ENCODE data around the gene PTPRN2.

PTPRN2 gene

DNA sequence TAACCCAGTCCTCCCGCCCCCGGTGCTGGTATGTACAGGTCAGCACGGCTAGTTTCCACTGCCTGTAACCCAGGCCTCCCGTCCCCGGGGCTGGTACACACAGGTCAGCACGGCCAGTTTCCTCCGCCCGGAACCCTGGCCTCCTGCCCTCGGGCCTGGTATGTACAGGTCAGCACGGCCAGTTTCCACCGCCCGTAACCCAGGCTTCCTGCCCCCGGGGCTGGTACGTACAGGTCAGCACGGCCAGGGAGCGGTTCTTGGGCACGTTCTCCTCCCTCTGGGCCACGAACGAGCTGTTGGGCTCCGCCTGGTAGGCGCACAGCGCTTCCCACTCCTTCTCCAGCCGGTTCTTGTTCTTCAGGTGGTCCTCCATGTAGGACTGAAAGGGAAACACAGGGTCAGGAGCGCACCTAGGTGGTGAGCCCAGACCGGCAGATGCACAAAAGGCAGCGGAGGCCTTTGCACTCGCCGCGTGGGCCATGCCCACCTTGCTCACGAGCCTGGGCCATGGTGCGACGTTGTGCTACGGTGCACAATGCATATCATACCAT, 966.4 kb downstream of the PTPRN2 start:
- no peak overlapping the region for H3K4me2 ChIP-seq (ENCODE audit: low read length)
- H3K4me1 ChIP-seq (ENCODE audit: control insufficient read depth, insufficient read depth, low read length), result no peaks in the 10 kb centered on the region
- no peaks in the 10 kb centered on the region for H3K36me3 ChIP-seq (ENCODE audit: insufficient read depth, low read length)
- peaks cover 3% of the 10 kb centered on the region for H3K9me3 ChIP-seq (replicated peaks; ENCODE audit: low read length)
- H3K27me3 ChIP-seq (ENCODE audit: control insufficient read depth, insufficient read depth, low read length), result no peaks in the 10 kb centered on the region
- H3K9ac ChIP-seq (ENCODE audit: low read depth, low read length), result no peak overlapping the region
- H3K4me3 ChIP-seq (ENCODE audit: low read length), result no peak overlapping the region

DNA sequence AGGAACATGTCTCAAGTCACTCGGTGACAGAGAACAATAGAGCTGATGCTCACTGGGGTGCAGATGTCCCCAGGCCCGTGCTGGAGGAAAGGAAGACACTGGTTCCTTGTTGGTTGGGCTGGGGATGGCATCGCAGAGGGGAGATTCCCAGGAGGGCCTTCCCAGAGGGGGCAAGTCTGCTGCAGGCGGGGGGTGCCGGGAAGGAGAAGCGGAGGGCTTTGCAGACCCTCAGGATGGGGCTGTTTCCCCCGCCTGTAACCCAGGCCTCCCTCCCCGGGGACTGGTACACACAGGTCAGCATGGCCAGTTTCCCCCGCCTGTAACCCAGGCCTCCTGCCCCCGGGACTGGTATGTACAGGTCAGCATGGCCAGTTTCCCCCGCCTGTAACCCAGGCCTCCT, 967.0 kb downstream of the PTPRN2 start:
- Histone ChIP-seq H3K9ac (ENCODE audit: low read depth, low read length) (no peak overlapping the region), H3K4me1 (ENCODE audit: control insufficient read depth, insufficient read depth, low read length) (no peaks in the 10 kb centered on the region), H3K4me3 (ENCODE audit: low read length) (no peak overlapping the region), H3K4me2 (ENCODE audit: low read length) (no peak overlapping the region), H3K9me3 (replicated peaks; ENCODE audit: low read length) (peaks cover 3% of the 10 kb centered on the region), H3K27me3 (ENCODE audit: control insufficient read depth, insufficient read depth, low read length) (no peaks in the 10 kb centered on the region), H3K36me3 (ENCODE audit: insufficient read depth, low read length) (no peaks in the 10 kb centered on the region)

DNA sequence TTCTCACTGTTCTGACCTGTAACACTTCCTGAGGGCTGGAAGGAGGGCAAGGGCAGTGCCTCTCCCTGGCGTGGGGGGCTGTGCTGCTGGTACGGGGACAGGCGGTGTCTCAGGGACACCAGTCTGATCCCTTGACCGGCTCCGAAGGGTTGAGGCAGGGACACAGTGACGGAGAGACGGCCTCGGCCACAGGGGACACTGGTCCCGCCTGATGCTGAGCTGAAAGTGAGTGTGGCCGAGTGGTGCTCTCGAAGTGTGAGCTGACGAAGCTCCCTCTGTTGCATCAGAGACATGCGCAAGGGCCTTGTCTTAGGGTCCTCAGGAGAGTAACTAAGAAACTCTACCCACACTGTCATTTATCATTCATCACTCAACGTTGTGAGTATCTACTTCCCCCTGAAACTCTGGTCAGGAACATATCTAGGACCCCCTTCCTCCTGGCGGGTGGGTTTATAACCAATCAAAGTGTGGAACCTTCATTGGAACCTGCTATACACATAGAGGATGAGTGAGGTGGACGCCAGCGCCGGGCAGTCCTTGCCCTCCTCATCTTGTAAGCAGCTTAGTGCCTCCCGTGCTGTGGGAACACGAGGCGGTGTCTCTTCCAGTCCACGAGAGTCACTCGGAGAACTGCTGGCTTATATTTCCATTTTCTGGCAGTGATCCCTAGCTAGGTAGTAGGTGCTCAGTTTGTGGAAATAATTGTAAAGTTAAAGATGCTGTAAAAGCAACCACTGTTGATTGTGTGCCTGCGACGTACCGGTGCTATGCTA, 967.7 kb downstream of the PTPRN2 start:
- Histone ChIP-seq H3K27me3 (ENCODE audit: control insufficient read depth, insufficient read depth, low read length) (no peaks in the 10 kb centered on the region), H3K4me2 (ENCODE audit: low read length) (no peak overlapping the region), H3K4me1 (ENCODE audit: control insufficient read depth, insufficient read depth, low read length) (no peaks in the 10 kb centered on the region), H3K9me3 (replicated peaks; ENCODE audit: low read length) (peaks cover 3% of the 10 kb centered on the region), H3K36me3 (ENCODE audit: insufficient read depth, low read length) (no peaks in the 10 kb centered on the region), H3K9ac (ENCODE audit: low read depth, low read length) (no peak overlapping the region), H3K4me3 (ENCODE audit: low read length) (no peak overlapping the region)

DNA sequence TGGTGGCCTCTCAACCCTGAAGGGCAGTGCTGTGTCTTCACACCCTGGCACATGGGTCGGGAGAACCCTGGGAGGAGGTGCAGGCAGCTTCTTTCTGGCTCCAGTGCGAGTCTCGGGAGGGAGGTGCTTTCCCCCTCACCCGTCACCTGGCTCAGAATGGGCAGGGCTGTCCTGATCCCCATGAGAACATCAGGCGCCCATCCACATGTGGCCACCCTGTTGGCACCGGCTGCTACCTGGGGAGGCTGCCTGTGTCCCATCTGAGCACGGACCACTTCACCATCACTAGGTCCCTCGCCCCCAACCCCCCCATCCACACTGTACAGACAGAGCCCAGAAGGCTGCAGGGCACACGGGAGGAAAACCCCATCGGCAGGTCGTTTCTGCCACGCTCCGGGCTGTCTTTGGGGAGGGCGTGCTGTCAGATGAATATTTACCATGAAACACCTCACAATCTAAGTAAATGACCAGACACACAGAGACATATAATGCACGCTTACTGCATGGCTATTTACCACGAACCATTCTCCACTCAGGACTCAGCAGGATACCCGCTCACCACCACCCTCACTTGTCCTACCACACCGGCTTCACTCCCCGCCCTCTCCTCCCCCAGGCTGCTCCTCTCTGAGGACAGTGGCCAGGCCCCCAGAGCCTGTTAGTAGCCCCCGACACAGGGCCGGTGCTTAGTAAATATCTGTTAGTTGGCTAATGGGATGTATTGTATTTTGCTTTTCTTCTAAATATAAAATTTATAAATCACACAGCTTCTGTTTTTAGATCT, 968.6 kb downstream of the PTPRN2 start:
- no peak overlapping the region for H3K4me2 ChIP-seq (ENCODE audit: low read length)
- no peaks in the 10 kb centered on the region for H3K27me3 ChIP-seq (ENCODE audit: control insufficient read depth, insufficient read depth, low read length)
- H3K9me3 ChIP-seq (replicated peaks; ENCODE audit: low read length), result peaks cover 3% of the 10 kb centered on the region
- H3K4me1 ChIP-seq (ENCODE audit: control insufficient read depth, insufficient read depth, low read length), result no peaks in the 10 kb centered on the region
- H3K9ac ChIP-seq (ENCODE audit: low read depth, low read length), result no peak overlapping the region
- no peak overlapping the region for H3K4me3 ChIP-seq (ENCODE audit: low read length)
- no peaks in the 10 kb centered on the region for H3K36me3 ChIP-seq (ENCODE audit: insufficient read depth, low read length)

DNA sequence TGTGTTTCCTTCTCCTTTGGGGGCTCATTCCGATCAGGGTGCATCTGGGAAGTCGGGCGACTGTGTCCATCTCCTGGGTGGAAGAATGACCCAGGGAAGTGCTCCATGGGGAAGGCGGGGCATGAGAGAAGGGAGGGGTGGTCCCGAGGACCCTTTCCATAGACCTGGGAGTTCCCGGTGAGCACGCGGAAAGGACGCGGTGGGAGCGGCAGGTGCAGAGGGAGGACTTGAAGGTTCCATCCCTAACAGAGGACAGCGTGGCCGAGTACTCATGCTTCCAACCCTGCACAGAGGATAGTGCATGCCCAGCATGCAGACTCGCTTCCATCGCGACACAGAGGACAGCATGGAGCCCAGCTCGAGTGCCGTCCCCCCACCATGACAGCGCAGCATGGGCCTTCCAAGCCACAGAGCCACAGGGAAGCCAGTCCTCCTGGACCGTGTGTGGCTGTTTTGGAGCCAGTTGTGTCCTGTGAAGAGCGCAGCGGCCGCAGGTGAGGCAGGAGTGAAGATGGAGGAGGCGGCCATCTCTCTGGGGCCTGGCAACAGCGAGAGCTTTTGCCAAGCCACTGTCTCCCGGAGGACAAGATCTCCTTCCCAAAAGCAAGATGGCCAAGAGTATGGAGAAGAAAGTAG, 969.4 kb downstream of the PTPRN2 start:
- no peaks in the 10 kb centered on the region for H3K4me1 ChIP-seq (ENCODE audit: control insufficient read depth, insufficient read depth, low read length)
- H3K27me3 ChIP-seq (ENCODE audit: control insufficient read depth, insufficient read depth, low read length), result no peaks in the 10 kb centered on the region
- H3K9me3 ChIP-seq (replicated peaks; ENCODE audit: low read length), result peaks cover 3% of the 10 kb centered on the region
- H3K36me3 ChIP-seq (ENCODE audit: insufficient read depth, low read length), result no peaks in the 10 kb centered on the region
- H3K4me3 ChIP-seq (ENCODE audit: low read length), result no peak overlapping the region
- no peak overlapping the region for H3K4me2 ChIP-seq (ENCODE audit: low read length)
- no peak overlapping the region for H3K9ac ChIP-seq (ENCODE audit: low read depth, low read length)

DNA sequence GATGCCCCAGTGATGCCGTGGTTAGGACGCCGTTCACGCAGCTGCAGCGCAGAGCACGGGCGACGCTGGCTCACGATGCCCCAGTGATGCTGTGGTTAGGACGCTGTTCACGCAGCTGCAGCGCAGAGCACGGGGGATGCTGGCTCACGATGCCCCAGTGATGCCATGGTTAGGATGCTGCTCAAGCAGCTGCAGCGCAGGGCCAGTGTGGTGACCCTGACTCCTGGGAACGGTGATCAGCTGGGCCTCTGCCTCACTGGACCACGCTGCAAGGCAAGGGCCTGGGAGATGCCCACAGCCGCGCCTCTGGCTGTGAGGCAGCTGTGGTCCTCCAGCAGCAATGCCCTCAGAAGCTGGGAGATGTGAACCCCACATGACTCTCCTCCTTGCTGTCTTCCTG, 970.2 kb downstream of the PTPRN2 start:
- no peaks in the 10 kb centered on the region for H3K27me3 ChIP-seq (ENCODE audit: control insufficient read depth, insufficient read depth, low read length)
- H3K4me3 ChIP-seq (ENCODE audit: low read length), result no peak overlapping the region
- H3K9ac ChIP-seq (ENCODE audit: low read depth, low read length), result no peak overlapping the region
- no peaks in the 10 kb centered on the region for H3K4me1 ChIP-seq (ENCODE audit: control insufficient read depth, insufficient read depth, low read length)
- H3K36me3 ChIP-seq (ENCODE audit: insufficient read depth, low read length), result no peaks in the 10 kb centered on the region
- peaks cover 3% of the 10 kb centered on the region for H3K9me3 ChIP-seq (replicated peaks; ENCODE audit: low read length)
- H3K4me2 ChIP-seq (ENCODE audit: low read length), result no peak overlapping the region

DNA sequence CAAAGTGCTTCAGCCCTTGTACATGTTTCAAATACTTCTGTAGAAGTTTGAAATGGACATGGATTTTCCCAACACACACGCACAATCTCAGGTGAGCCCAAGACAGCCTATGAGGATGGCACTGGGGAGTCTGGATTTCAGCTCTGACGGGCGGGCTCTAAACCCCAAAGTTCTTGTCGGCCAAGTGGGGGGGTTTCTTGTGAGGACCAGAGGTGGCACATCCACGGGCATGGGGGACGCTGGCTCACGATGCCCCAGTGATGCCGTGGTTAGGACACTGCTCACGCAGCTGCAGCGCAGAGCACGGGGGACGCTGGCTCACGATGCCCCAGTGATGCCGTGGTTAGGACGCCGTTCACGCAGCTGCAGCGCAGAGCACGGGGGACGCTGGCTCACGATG, 970.7 kb downstream of the PTPRN2 start:
- peaks cover 3% of the 10 kb centered on the region for H3K9me3 ChIP-seq (replicated peaks; ENCODE audit: low read length)
- H3K9ac ChIP-seq (ENCODE audit: low read depth, low read length), result no peak overlapping the region
- H3K4me3 ChIP-seq (ENCODE audit: low read length), result no peak overlapping the region
- H3K36me3 ChIP-seq (ENCODE audit: insufficient read depth, low read length), result no peaks in the 10 kb centered on the region
- no peaks in the 10 kb centered on the region for H3K4me1 ChIP-seq (ENCODE audit: control insufficient read depth, insufficient read depth, low read length)
- H3K4me2 ChIP-seq (ENCODE audit: low read length), result no peak overlapping the region
- H3K27me3 ChIP-seq (ENCODE audit: control insufficient read depth, insufficient read depth, low read length), result no peaks in the 10 kb centered on the region

DNA sequence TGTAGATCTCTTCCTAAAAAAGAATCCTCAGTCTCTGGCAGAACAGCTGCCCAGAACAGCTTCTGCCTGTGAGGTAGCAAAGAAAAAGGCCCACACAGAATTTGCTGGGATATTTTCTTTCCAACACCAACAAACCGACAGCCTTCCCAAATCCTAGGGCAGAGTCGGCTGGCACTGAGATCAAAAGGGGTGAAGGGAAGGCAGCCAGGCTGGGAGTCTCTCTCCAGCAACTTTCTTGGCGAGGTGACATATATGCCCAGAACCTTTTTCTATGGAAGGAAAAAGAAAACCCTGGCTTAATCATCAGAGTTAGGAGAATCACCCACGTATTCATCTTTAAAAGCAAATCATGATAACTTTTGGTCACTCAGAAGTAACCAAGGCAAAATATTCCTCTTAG, 971.2 kb downstream of the PTPRN2 start:
- Histone ChIP-seq H3K27me3 (ENCODE audit: control insufficient read depth, insufficient read depth, low read length) (no peaks in the 10 kb centered on the region), H3K4me3 (ENCODE audit: low read length) (no peak overlapping the region), H3K4me2 (ENCODE audit: low read length) (no peak overlapping the region), H3K9me3 (replicated peaks; ENCODE audit: low read length) (peaks cover 3% of the 10 kb centered on the region), H3K9ac (ENCODE audit: low read depth, low read length) (no peak overlapping the region), H3K36me3 (ENCODE audit: insufficient read depth, low read length) (no peaks in the 10 kb centered on the region), H3K4me1 (ENCODE audit: control insufficient read depth, insufficient read depth, low read length) (no peaks in the 10 kb centered on the region)

DNA sequence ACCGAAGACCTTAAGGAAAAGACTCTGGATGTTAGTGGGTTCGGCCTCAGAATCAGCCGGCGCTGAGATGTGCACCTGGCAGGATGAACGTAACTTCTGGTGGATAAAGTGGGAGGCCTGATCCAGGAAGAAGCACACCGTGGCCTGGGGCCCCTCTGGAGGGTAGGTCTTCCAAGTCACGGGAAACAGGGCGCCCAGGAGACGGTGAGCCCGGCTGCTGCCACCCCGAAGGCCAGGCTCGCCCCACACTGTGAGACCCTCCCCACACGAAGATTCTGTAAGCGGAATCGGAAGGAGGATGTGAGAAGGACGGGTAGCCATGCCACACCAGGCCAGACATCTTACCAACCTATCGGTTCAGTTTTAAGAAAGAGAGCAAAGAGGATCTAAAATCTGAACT, 971.8 kb downstream of the PTPRN2 start:
- Histone ChIP-seq H3K4me1 (ENCODE audit: control insufficient read depth, insufficient read depth, low read length) (no peaks in the 10 kb centered on the region), H3K9me3 (replicated peaks; ENCODE audit: low read length) (peaks cover 3% of the 10 kb centered on the region), H3K4me3 (ENCODE audit: low read length) (no peak overlapping the region), H3K4me2 (ENCODE audit: low read length) (no peak overlapping the region), H3K36me3 (ENCODE audit: insufficient read depth, low read length) (no peaks in the 10 kb centered on the region), H3K27me3 (ENCODE audit: control insufficient read depth, insufficient read depth, low read length) (no peaks in the 10 kb centered on the region), H3K9ac (ENCODE audit: low read depth, low read length) (no peak overlapping the region)

DNA sequence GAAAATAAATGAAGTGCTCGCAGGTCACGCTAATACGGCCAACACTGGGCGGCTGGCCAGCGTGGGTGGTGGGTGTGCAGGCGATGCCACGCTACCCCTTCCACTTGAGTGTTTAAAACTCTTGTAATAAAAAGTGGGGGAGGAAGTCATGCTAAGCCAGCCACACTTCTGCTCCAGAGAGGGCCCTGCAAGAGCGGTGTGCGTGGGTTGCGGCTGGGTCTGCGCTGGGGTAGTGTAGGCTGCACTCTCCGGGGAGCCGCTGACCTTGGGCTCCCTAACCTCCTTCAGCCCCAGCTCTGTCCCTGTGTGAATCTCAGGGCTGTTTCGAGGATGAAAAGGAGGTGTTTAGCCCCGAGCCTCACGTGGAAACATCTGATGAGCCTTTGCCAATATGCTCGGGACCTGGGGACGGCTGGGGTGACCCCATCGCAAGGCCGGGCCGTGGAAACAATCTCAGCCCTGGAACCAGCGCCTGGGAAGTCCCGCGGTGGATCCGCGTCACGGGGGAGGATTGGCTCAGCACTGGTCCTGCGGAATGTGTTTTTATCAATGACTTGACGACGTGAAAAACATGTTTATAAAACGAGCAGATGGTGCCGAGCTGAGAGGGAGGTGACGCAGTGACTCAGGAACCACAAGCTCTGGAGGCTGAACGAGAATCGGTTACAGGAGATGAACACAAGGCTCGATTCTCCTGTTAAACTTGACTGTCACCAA, 972.4 kb downstream of the PTPRN2 start:
- Histone ChIP-seq H3K4me3 (ENCODE audit: low read length) (no peak overlapping the region), H3K27me3 (ENCODE audit: control insufficient read depth, insufficient read depth, low read length) (no peaks in the 10 kb centered on the region), H3K9me3 (replicated peaks; ENCODE audit: low read length) (peaks cover 3% of the 10 kb centered on the region), H3K4me1 (ENCODE audit: control insufficient read depth, insufficient read depth, low read length) (no peaks in the 10 kb centered on the region), H3K4me2 (ENCODE audit: low read length) (no peak overlapping the region), H3K36me3 (ENCODE audit: insufficient read depth, low read length) (no peaks in the 10 kb centered on the region), H3K9ac (ENCODE audit: low read depth, low read length) (no peak overlapping the region)

DNA sequence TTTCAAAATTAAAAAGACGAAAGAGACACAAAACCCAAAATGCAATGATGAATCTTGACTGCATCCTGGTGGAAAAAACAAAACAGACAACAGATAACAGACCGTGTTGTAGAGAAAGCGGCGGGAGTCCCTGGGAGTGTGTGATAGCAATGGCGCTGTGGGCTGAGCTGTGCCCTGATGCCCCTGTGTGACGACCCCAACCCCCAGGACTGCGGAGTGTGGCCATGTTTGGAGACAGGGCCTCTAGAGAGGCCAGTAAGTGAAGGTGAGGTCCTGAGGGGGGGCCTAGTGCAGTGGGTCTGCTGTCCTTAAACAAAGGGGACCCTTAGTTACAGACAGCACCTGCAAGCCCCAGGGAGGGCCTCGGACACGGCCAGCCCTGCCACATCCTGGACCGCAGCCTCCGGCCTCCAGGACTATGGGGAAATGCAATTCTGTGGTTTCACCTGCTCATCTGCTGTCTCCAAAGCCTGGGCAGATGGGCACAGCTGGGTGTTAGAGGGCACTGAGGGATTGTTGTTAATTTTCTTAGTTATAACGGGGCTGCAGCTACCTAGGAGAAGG, 973.1 kb downstream of the PTPRN2 start:
- Histone ChIP-seq H3K27me3 (ENCODE audit: control insufficient read depth, insufficient read depth, low read length) (no peaks in the 10 kb centered on the region), H3K4me2 (ENCODE audit: low read length) (no peak overlapping the region), H3K4me3 (ENCODE audit: low read length) (no peak overlapping the region), H3K9ac (ENCODE audit: low read depth, low read length) (no peak overlapping the region), H3K9me3 (replicated peaks; ENCODE audit: low read length) (peaks cover 3% of the 10 kb centered on the region), H3K4me1 (ENCODE audit: control insufficient read depth, insufficient read depth, low read length) (no peaks in the 10 kb centered on the region), H3K36me3 (ENCODE audit: insufficient read depth, low read length) (no peaks in the 10 kb centered on the region)
